CD1c-positive myeloid dendritic cell (primary cell): ENCODE measurements around the gene FIS1.
"Not testable (repeated sequence)": the region's sequence is repeated elsewhere in the genome, so short reads cannot be mapped to it uniquely, and the experiment has no call there.

Experiments used
- DNase-seq: peaks from one replicate; pipeline ENCODE4 v3.0.0-alpha.2; 2016; ENCODE audit errors: extremely low spot score

Gene FIS1

GRCh38 chr7:101244375-101245146, at the start of gene FIS1:
TSS of gene FIS1 (minus strand) at chr7:101245081. CDS start at chr7:101245004, 77 bp downstream.
- peak; percentile 94 for DNase-seq

- DNase-seq: no peak
Observed at GRCh38 chr7:101294039-101294831, 49.4 kb upstream of the FIS1 start.

GRCh38 chr7:101293069-101294021, 48.5 kb upstream of the FIS1 start:
- not testable (repeated sequence) for DNase-seq

GRCh38 chr7:101292566-101292965, 47.7 kb upstream of the FIS1 start:
- not testable (repeated sequence) for DNase-seq

- peak; percentile 53 for DNase-seq
Observed at GRCh38 chr7:101290186-101291037, 45.5 kb upstream of the FIS1 start.

- not testable (repeated sequence) for DNase-seq
Observed at GRCh38 chr7:101289687-101290086, 44.8 kb upstream of the FIS1 start.

- no peak for DNase-seq
Observed at GRCh38 chr7:101288439-101288838, 43.6 kb upstream of the FIS1 start.

- peak; percentile 64 for DNase-seq
Observed at GRCh38 chr7:101287032-101287431, 42.2 kb upstream of the FIS1 start.

GRCh38 chr7:101285880-101286279, 41.0 kb upstream of the FIS1 start:
- not testable (repeated sequence) for DNase-seq

- DNase-seq: no peak
Observed at GRCh38 chr7:101285171-101285570, 40.3 kb upstream of the FIS1 start.

GRCh38 chr7:101280912-101281311, 36.0 kb upstream of the FIS1 start:
- not testable (repeated sequence) for DNase-seq

- no peak for DNase-seq
Observed at GRCh38 chr7:101278461-101279292, 33.8 kb upstream of the FIS1 start.

- no peak for DNase-seq
Observed at GRCh38 chr7:101277155-101277554, 32.3 kb upstream of the FIS1 start.

- no peak for DNase-seq
Observed at GRCh38 chr7:101273206-101273605, 28.3 kb upstream of the FIS1 start.

GRCh38 chr7:101271021-101271420, 26.1 kb upstream of the FIS1 start:
- peak; percentile 44 for DNase-seq

- DNase-seq: no peak
Observed at GRCh38 chr7:101269664-101270063, 24.8 kb upstream of the FIS1 start.

- DNase-seq: no peak
Observed at GRCh38 chr7:101265622-101266516, 21.0 kb upstream of the FIS1 start.

GRCh38 chr7:101264102-101264706, 19.3 kb upstream of the FIS1 start:
- DNase-seq: peak; percentile 50
